Vagina (tissue), 2 donors: Measurements from ENCODE around the gene STKLD1.

Source experiments
- CTCF ChIP-seq, 3 experiments: fragments of 450-650 bp in 2 of 3; fragments of 200-600 bp in 1 of 3; sonication (generic) in 1 of 3; IDR thresholded peaks; one replicate each; pipeline ENCODE4 v1.5.1; 2017 to 2019; ENCODE audit warnings: antibody characterized with exemption in 3 of 3, mild to moderate bottlenecking in 2 of 3, moderate library complexity in 2 of 3
- POLR2A ChIP-seq, 2 donors: fragments of 450-650 bp; IDR thresholded peaks; one replicate each; pipeline ENCODE4 v1.6.1; 2017; ENCODE audit warnings: antibody characterized with exemption in 2 of 2, mild to moderate bottlenecking in 2 of 2, moderate library complexity in 2 of 2
- POLR2AphosphoS5 ChIP-seq, 2 donors: sonication (generic); formaldehyde crosslinking; IDR thresholded peaks; one replicate each; pipeline ENCODE4 v1.9.0; 2017; ENCODE audit warnings: antibody characterized with exemption in 2 of 2, mild to moderate bottlenecking in 2 of 2, low read depth in 1 of 2; ENCODE audit not compliant: insufficient read depth in 1 of 2

GRCh38 chr9:133331221-133331620, 44.9 kb upstream of the STKLD1 start:
- no peak for TF ChIP-seq CTCF (IDR thresholded peaks at IDR 0.05)
- TF ChIP-seq POLR2A (IDR thresholded peaks at IDR 0.05) = no peak
- no peak for TF ChIP-seq POLR2AphosphoS5 (IDR thresholded peaks at IDR 0.05; ENCODE audit: insufficient read depth in 1 of 2, low read depth in 1 of 2)
